Mesothelial cell of epicardium (in vitro differentiated cells): ENCODE data around the gene ACTR6. TPM values are rescaled to one million over a fixed set of nuclear protein-coding genes. Genes with fewer than 3 reads are reported as not detected.
"Not testable (repeated sequence)": the region's sequence is repeated elsewhere in the genome, so short reads cannot be mapped to it uniquely, and the experiment has no call there.

Experiments
- DNase-seq, 2 experiments: peaks; one replicate each; pipeline ENCODE4 v3.0.0; 2021; ENCODE audit warnings: low spot score in 2 of 2; ENCODE audit not compliant: unreplicated experiment in 2 of 2
- H3K27ac Mint-ChIP-seq: 2 replicates; pipeline ENCODE4 v1.8.0; 2021; ENCODE audit warnings: mixed read lengths
- H3K27me3 Mint-ChIP-seq: 2 replicates; pipeline ENCODE4 v1.8.0; 2021; ENCODE audit warnings: low read depth, mixed read lengths
- H3K36me3 Mint-ChIP-seq: 2 replicates; pipeline ENCODE4 v1.8.0; 2021; ENCODE audit warnings: mixed read lengths
- H3K4me1 Mint-ChIP-seq: 2 replicates; pipeline ENCODE4 v1.8.0; 2021; ENCODE audit warnings: mixed read lengths
- H3K4me3 Mint-ChIP-seq: 2 replicates; pipeline ENCODE4 v1.8.0; 2021; ENCODE audit warnings: mild to moderate bottlenecking, moderate library complexity, mixed read lengths
- H3K9me3 Mint-ChIP-seq: 2 replicates; pipeline ENCODE4 v1.8.0; 2021; ENCODE audit warnings: mixed read lengths
- CTCF ChIP-seq: fragments of 200-600 bp; sonication (generic); IDR thresholded peaks from one replicate; pipeline ENCODE4 v1.5.0; 2021; ENCODE audit warnings: antibody characterized with exemption; ENCODE audit not compliant: unreplicated experiment
- total RNA-seq: library from RNA; stranded (reverse); gene quantifications from 3 replicates; pipeline ENCODE4 v1.2.1, GENCODE V29; 2021

The ACTR6 gene
- total RNA-seq, 1 donor from 2014 or later: 25.5 TPM

GRCh38 chr12:100185361-100185894 lies 15.2 kb upstream of the ACTR6 start:
- Mint-ChIP-seq H3K4me1 (peaks cover 9% of the 10 kb centered on the region), H3K9me3 (no peaks in the 10 kb centered on the region), H3K27me3 (no peaks in the 10 kb centered on the region), H3K4me3 (no peak overlapping the region), H3K27ac (no peak overlapping the region), H3K36me3 (no peaks in the 10 kb centered on the region)
- no peak for DNase-seq
- no peak for TF ChIP-seq CTCF

GRCh38 chr12:100186071-100186470 lies 14.5 kb upstream of the ACTR6 start:
- DNase-seq: no peak
- no peaks in the 10 kb centered on the region for H3K9me3 Mint-ChIP-seq
- TF ChIP-seq CTCF: no peak
- H3K36me3 Mint-ChIP-seq: no peaks in the 10 kb centered on the region
- peaks cover 9% of the 10 kb centered on the region for H3K4me1 Mint-ChIP-seq
- H3K4me3 Mint-ChIP-seq: no peak overlapping the region
- no peaks in the 10 kb centered on the region for H3K27me3 Mint-ChIP-seq
- H3K27ac Mint-ChIP-seq: no peak overlapping the region

- Mint-ChIP-seq H3K4me3 (no peak overlapping the region), H3K27ac (no peak overlapping the region), H3K4me1 (peaks cover 9% of the 10 kb centered on the region), H3K27me3 (no peaks in the 10 kb centered on the region), H3K9me3 (no peaks in the 10 kb centered on the region), H3K36me3 (no peaks in the 10 kb centered on the region)
- TF ChIP-seq CTCF: no peak
- DNase-seq: no peak
Measured at GRCh38 chr12:100187068-100187467, 13.5 kb upstream of the ACTR6 start.

GRCh38 chr12:100187857-100188519 lies 12.6 kb upstream of the ACTR6 start:
- Mint-ChIP-seq H3K27me3 (no peaks in the 10 kb centered on the region), H3K27ac (no peak overlapping the region), H3K36me3 (no peaks in the 10 kb centered on the region), H3K9me3 (no peaks in the 10 kb centered on the region), H3K4me3 (no peak overlapping the region), H3K4me1 (peaks cover 9% of the 10 kb centered on the region)
- no peak for DNase-seq
- no peak for TF ChIP-seq CTCF

- H3K4me1 Mint-ChIP-seq, H3K4me3 Mint-ChIP-seq, DNase-seq, H3K9me3 Mint-ChIP-seq, H3K36me3 Mint-ChIP-seq, H3K27me3 Mint-ChIP-seq: not testable (repeated sequence)
- peak overlapping the region; percentile 51 for H3K27ac Mint-ChIP-seq
Measured at GRCh38 chr12:100188888-100189635, 11.6 kb upstream of the ACTR6 start.

- Mint-ChIP-seq H3K9me3 (no peaks in the 10 kb centered on the region), H3K4me3 (no peak overlapping the region), H3K4me1 (peaks cover 9% of the 10 kb centered on the region), H3K27ac (peak overlapping the region; percentile 51), H3K36me3 (no peaks in the 10 kb centered on the region), H3K27me3 (no peaks in the 10 kb centered on the region)
- TF ChIP-seq CTCF: no peak
- DNase-seq: no peak
Measured at GRCh38 chr12:100189636-100190394, 10.8 kb upstream of the ACTR6 start.
